ENCODE data around the gene ACMSD. TPM values are rescaled to one million over a fixed set of nuclear protein-coding genes. Genes with fewer than 3 reads are reported as not detected.

The ACMSD gene
- total RNA-seq, 4 donors from 2014 or later, result not detected

DNA sequence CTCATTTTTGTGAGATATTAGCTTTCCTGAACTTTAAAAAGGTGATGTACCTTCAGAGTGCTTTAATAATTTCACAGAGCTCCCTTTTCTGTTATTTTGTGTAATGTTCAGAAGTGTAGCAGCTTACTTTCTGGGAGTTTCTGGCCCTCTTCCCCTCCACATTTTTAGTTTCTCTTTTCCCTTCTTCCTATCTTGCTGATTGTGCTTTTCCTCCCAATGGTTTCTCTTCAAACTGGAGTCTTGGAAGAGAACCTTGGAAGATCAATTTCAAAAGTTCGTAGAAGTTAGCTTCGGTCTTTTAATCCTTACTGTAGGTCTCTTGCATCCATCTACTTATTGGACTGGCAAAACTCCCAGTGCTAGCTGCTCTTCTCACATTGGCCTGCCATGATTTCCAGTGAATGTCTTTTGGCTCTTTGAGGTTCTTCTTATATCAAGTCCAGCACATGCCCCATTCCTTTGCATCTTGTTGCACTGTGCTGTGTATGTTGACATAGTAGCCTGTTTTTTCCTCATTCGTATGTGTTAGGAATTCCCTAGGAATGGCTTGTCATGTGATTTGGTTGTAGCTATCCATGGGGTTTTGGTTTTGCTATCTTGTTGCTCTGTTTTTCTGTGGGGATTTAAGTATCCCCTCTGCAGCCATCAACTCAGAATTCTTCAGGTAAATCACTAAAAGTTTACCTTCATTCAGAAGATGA, 88.0 kb downstream of the ACMSD start:
- H3K27ac ChIP-seq, result no peak overlapping the region
- intact Hi-C loops (cut with DNase I; ENCODE audit: low total_unique reads) (no loop called here), in situ Hi-C loops (cut with MboI; ENCODE audit: low pct_ligation_motif_present in 1 of 4, low pct_unique_long_range_greater_than_20kb in 1 of 4, low sequenced_read_pairs in 3 of 4) (no loop called here)
- 68 to 70% methylated on average over 3 of the region's 3 CpGs for whole genome bisulfite sequencing, 2 donors (ENCODE audit: low coverage in 1 of 2)
- H3K27me3 ChIP-seq, result no peaks in the 10 kb centered on the region
- no peak overlapping the region for H3K4me3 ChIP-seq
- no peak for DNase-seq
- TF ChIP-seq CTCF (IDR thresholded peaks at IDR 0.05) (no peak), POLR2A (IDR thresholded peaks at IDR 0.05) (no peak), POLR2AphosphoS5 (IDR thresholded peaks at IDR 0.05) (no peak), EP300 (IDR thresholded peaks at IDR 0.05; ENCODE audit: low read depth) (no peak)
- peaks cover 12 to 84% (median 28%) of the 10 kb centered on the region in 4 donors for H3K4me1 ChIP-seq
- no peaks in the 10 kb centered on the region for H3K36me3 ChIP-seq
- H3K9me3 ChIP-seq, result no peaks in the 10 kb centered on the region

DNA sequence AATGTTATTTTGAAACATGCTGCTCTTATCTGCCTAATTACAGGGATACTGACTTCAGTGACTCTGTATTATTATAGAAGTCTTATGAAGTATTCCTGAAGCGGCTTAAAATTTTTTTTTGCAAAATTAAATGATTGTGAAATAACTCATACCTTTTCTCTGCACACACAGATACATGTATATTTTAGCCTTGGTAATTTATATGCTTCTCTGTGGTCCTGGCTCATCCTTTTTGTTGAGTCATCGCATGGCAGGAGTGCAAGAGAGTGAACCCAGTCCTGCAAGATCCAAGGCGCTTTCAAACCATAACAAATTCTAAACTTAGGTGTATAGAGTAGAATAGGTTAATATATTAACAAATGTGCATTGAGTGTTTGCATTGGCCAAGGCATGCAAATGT, 88.8 kb downstream of the ACMSD start:
- H3K36me3 ChIP-seq, result no peaks in the 10 kb centered on the region
- H3K4me3 ChIP-seq, result no peak overlapping the region
- in situ Hi-C loops (cut with MboI; ENCODE audit: low pct_ligation_motif_present in 1 of 4, low pct_unique_long_range_greater_than_20kb in 1 of 4, low sequenced_read_pairs in 3 of 4), result no loop called here
- intact Hi-C loops (cut with DNase I; ENCODE audit: low total_unique reads), result no loop called here
- WGBS, 2 donors (ENCODE audit: low coverage in 1 of 2), result 72 to 89% methylated on average over 3 of the region's 3 CpGs
- H3K4me1 ChIP-seq, result peaks cover 11 to 79% (median 24%) of the 10 kb centered on the region in 4 donors
- no peak overlapping the region for H3K27ac ChIP-seq
- DNase-seq, result no peak
- no peaks in the 10 kb centered on the region for H3K27me3 ChIP-seq
- TF ChIP-seq POLR2A (IDR thresholded peaks at IDR 0.05), result no peak
- no peak for TF ChIP-seq EP300 (IDR thresholded peaks at IDR 0.05; ENCODE audit: low read depth)
- TF ChIP-seq POLR2AphosphoS5 (IDR thresholded peaks at IDR 0.05), result no peak
- no peak for TF ChIP-seq CTCF (IDR thresholded peaks at IDR 0.05)
- H3K9me3 ChIP-seq, result no peaks in the 10 kb centered on the region

DNA sequence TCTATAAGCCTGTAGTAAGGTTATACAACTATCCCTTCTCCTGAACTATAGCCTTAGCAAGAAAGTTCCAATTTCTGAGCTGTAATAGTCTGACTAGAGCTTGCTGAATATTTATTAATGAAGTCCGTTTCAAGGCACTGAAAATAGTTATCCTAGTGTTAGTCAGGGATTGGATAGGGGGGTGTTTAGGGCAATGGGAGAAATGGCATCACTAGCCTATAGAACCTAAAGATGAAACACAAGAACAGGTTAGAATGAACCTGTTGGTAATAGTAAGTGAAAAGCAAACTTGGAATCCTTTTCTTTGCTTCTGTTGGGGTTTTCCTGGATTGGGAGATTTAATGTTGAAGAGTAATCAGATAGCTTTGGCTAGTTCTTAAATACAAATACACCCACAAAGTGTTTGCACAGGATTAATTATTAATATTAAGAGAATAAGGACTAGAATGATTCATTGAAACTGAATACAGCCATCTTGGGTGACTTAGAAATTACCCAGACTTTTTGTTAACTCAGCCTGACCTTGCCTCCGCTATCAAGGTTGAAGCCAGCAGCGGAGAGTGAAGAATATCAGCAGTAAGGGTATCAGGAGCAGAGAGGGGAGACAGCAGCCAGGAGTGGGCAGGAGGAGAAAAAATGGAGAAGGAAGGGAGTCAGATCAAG, 94.6 kb downstream of the ACMSD start:
- WGBS, 2 donors (ENCODE audit: low coverage in 1 of 2), result 96 to 97% methylated on average over 3 of the region's 3 CpGs
- intact Hi-C loops (cut with DNase I; ENCODE audit: low total_unique reads) (no loop called here), in situ Hi-C loops (cut with MboI; ENCODE audit: low pct_ligation_motif_present in 1 of 4, low pct_unique_long_range_greater_than_20kb in 1 of 4, low sequenced_read_pairs in 3 of 4) (no loop called here)
- Histone ChIP-seq H3K27me3 (no peaks in the 10 kb centered on the region), H3K36me3 (peaks cover 0 to 11% (median 3%) of the 10 kb centered on the region in 4 donors), H3K4me3 (no peak overlapping the region), H3K4me1 (peaks cover 3 to 70% (median 20%) of the 10 kb centered on the region in 4 donors), H3K9me3 (no peaks in the 10 kb centered on the region), H3K27ac (no peak overlapping the region)
- TF ChIP-seq POLR2A (IDR thresholded peaks at IDR 0.05) (no peak), EP300 (IDR thresholded peaks at IDR 0.05; ENCODE audit: low read depth) (no peak), POLR2AphosphoS5 (IDR thresholded peaks at IDR 0.05) (no peak), CTCF (IDR thresholded peaks at IDR 0.05) (no peak)
- DNase-seq, result no peak

DNA sequence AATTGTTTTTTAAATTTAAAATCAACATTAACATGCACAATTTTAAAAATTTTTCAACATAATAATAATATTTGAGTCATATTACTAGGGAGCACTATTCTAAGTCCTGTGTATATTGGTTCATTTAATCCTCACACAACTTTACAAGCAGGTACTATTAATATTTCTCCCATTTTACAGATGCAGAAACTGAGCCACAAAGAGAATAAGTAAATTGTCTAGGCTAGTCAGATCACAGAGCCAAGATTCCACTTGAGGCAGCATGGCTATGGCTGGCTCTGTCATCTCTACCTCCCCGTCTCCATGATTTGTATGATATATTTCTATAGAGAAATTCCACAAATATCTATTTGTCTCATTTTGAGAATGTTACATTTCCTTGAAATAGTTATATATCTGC, 95.3 kb downstream of the ACMSD start:
- intact Hi-C loops (cut with DNase I; ENCODE audit: low total_unique reads), result no loop called here
- H3K4me1 ChIP-seq, result peaks cover 3 to 64% (median 20%) of the 10 kb centered on the region in 4 donors
- in situ Hi-C loops (cut with MboI; ENCODE audit: low pct_ligation_motif_present in 1 of 4, low pct_unique_long_range_greater_than_20kb in 1 of 4, low sequenced_read_pairs in 3 of 4), result no loop called here

More for the DNA sequence above, 95.3 kb downstream of the ACMSD start:
- Histone ChIP-seq H3K27me3 (no peaks in the 10 kb centered on the region), H3K27ac (no peak overlapping the region), H3K9me3 (no peaks in the 10 kb centered on the region), H3K36me3 (peaks cover 0 to 15% (median 7%) of the 10 kb centered on the region in 4 donors), H3K4me3 (no peak overlapping the region)
- DNase-seq, result no peak
- TF ChIP-seq POLR2AphosphoS5 (IDR thresholded peaks at IDR 0.05) (no peak), POLR2A (IDR thresholded peaks at IDR 0.05) (no peak), EP300 (IDR thresholded peaks at IDR 0.05; ENCODE audit: low read depth) (no peak), CTCF (IDR thresholded peaks at IDR 0.05) (no peak)
- 83 to 90% methylated on average over 1 of the region's 1 CpG for WGBS, 2 donors (ENCODE audit: low coverage in 1 of 2)

Data from transverse colon (tissue), 4 donors.